ENCODE results near the gene PPP6C. TPM values are rescaled to one million over a fixed set of nuclear protein-coding genes. Genes with fewer than 3 reads are reported as not detected.

The PPP6C gene
- total and polyA plus RNA-seq, 2 of the 13 experiments (the other 11 are each of a cell fraction or from before 2014, with no cell fraction given), result 18.5 to 20.9 TPM

DNA sequence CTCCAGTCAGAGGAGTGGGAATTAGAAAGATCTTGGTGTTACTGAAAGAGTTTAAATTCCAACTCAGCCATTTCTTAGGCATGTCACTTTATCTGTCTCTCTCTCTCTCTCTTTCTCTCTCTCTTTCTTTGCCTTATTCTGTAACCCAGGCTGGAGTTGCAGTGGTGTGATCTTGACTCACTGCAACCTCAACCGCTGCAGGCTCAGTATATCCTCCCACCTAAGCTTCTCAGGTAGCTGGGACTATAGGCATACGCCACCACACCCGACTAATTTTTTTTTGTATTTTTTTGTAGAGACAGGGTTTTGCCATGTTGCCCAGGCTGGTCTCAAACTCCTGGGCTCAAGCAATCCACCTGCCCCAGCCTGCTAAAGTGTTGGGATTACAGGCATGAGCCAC is 29.0 kb upstream of the PPP6C start:
- POLR2A ChIA-PET, result interaction anchor here (1.4 to 2.2 kb wide), 3 partner anchors 14 to 23 kb away, joined by 4 to 13 read pairs (median 8); partner anchors contain the start of genes HSPA5 and RABEPK
- no peaks in the 10 kb centered on the region for H3K27me3 ChIP-seq (ENCODE audit: control insufficient read depth in 1 of 2, insufficient read depth in 2 of 2, low read length in 2 of 2)
- no peak for ATAC-seq
- CTCF ChIA-PET (ENCODE audit: low intra/inter-chr PET ratio, low total read pairs), result no interaction called here
- TF ChIP-seq ZFYVE20 (CRISPR knock-in tag; IDR thresholded peaks at IDR 0.05; ENCODE audit: borderline replicate concordance, low read depth) (no peak), ZNF577 (CRISPR knock-in tag; IDR thresholded peaks at IDR 0.05; ENCODE audit: borderline replicate concordance, low read depth) (no peak)
- no peak for DNase-seq (ENCODE audit: low spot score)
- BruUV-seq (replicated peaks), result no TSS peak
- no peak overlapping the region for H3K4me2 ChIP-seq (ENCODE audit: low read depth, low read length)
- intact Hi-C loops (cut with micrococcal nuclease; ENCODE audit: unreplicated experiment), result no loop called here
- no peak overlapping the region for H2AFZ ChIP-seq (ENCODE audit: low read length)
- in situ Hi-C loops (cut with HindIII; ENCODE audit: extremely low pct_ligation_motif_present, low pct_unique_long_range_greater_than_20kb), result no loop called here
- H3K4me1 ChIP-seq (ENCODE audit: insufficient read depth, low read length), result no peaks in the 10 kb centered on the region
- H3K36me3 ChIP-seq (replicated peaks in 1 of 2; ENCODE audit: control insufficient read depth in 1 of 2, insufficient read depth in 2 of 2, low read length in 2 of 2), result peaks cover 7 to 48% of the 10 kb centered on the region in 2 experiments
- no peak overlapping the region for H3K4me3 ChIP-seq (replicated peaks in 1 of 3; ENCODE audit: insufficient read depth in 1 of 3, low read depth in 2 of 3, low read length in 3 of 3)
- no peaks in the 10 kb centered on the region for H3K79me2 ChIP-seq (ENCODE audit: insufficient read depth, low read length)
- no peaks in the 10 kb centered on the region for H4K20me1 ChIP-seq (ENCODE audit: insufficient read depth, low read length)
- 96% methylated on average over 3 of the region's 3 CpGs for WGBS (ENCODE audit: low lambda C conversion rate)
- H3K27ac ChIP-seq (ENCODE audit: extremely low read length, insufficient read depth, low read length), result no peak overlapping the region
- FAIRE-seq, result no peak
- no peak overlapping the region for H3K9ac ChIP-seq (ENCODE audit: insufficient read depth, low read depth, low read length)
- no peaks in the 10 kb centered on the region for H3K9me3 ChIP-seq (ENCODE audit: low read length)

DNA sequence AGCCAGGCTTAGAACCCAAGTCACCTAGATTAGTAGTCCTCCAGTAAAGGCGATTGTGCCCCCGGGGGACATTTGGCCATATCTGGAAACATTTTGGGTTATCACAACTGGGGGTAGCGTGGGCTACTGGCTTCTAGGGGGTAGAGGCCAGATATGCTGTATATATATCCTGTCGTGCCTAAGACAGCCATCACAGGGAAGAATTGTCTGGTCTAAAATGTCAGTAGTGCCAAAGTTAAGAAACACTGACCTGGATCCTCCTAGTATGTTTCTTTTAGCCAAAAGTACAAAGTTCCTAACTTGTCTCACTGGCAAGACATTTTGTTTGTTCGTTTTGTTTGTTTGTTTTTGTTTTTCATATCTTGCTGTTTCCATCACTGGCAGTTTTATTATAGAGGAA is 24.6 kb upstream of the PPP6C start:
- TF ChIP-seq HNF4A (CRISPR knock-in tag; IDR thresholded peaks at IDR 0.05), result no peak
- TF ChIP-seq TRIM24 (CRISPR knock-in tag; IDR thresholded peaks at IDR 0.05), result no peak
- TF ChIP-seq ZIK1 (CRISPR knock-in tag; IDR thresholded peaks at IDR 0.05; ENCODE audit: borderline replicate concordance, low read depth), result no peak
- no peak for TF ChIP-seq RAD21 (CRISPR knock-in tag; IDR thresholded peaks at IDR 0.05)
- TF ChIP-seq SIN3B (IDR thresholded peaks at IDR 0.05; ENCODE audit: low read length), result no peak
- TF ChIP-seq, protein P1, sequence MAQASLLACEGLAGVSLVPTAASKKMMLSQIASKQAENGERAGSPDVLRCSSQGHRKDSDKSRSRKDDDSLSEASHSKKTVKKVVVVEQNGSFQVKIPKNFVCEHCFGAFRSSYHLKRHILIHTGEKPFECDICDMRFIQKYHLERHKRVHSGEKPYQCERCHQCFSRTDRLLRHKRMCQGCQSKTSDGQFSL (CRISPR knock-in tag; IDR thresholded peaks at IDR 0.05), result no peak
- POLR2A ChIA-PET, result interaction anchor here (0.9 kb wide), 1 partner anchor 10 kb away, joined by 3 read pairs; no protein-coding TSS in a partner anchor
- Histone ChIP-seq H3K4me3 (replicated peaks in 1 of 3; ENCODE audit: insufficient read depth in 1 of 3, low read depth in 2 of 3, low read length in 3 of 3) (no peak overlapping the region), H3K9me3 (ENCODE audit: low read length) (no peaks in the 10 kb centered on the region), H3K4me1 (ENCODE audit: insufficient read depth, low read length) (no peaks in the 10 kb centered on the region), H3K4me2 (ENCODE audit: low read depth, low read length) (no peak overlapping the region), H3K9ac (ENCODE audit: insufficient read depth, low read depth, low read length) (no peak overlapping the region), H2AFZ (ENCODE audit: low read length) (no peak overlapping the region), H3K79me2 (ENCODE audit: insufficient read depth, low read length) (no peaks in the 10 kb centered on the region), H4K20me1 (ENCODE audit: insufficient read depth, low read length) (no peaks in the 10 kb centered on the region), H3K36me3 (replicated peaks in 1 of 2; ENCODE audit: control insufficient read depth in 1 of 2, insufficient read depth in 2 of 2, low read length in 2 of 2) (peaks cover 16 to 56% of the 10 kb centered on the region in 2 experiments), H3K27ac (ENCODE audit: extremely low read length, insufficient read depth, low read length) (no peak overlapping the region), H3K27me3 (ENCODE audit: control insufficient read depth in 1 of 2, insufficient read depth in 2 of 2, low read length in 2 of 2) (no peaks in the 10 kb centered on the region)
- ATAC-seq (no peak), DNase-seq (ENCODE audit: low spot score) (no peak), FAIRE-seq (no peak)
- CTCF ChIA-PET (ENCODE audit: low intra/inter-chr PET ratio, low total read pairs), result no interaction called here
- in situ Hi-C loops (cut with HindIII; ENCODE audit: extremely low pct_ligation_motif_present, low pct_unique_long_range_greater_than_20kb) (no loop called here), intact Hi-C loops (cut with micrococcal nuclease; ENCODE audit: unreplicated experiment) (no loop called here)
- WGBS (ENCODE audit: low lambda C conversion rate), result 88% methylated on average over 5 of the region's 5 CpGs
- no TSS peak for BruUV-seq (replicated peaks)
